ENCODE results near the gene UBAP2L.
"Not testable (repeated sequence)": the region's sequence is repeated elsewhere in the genome, so short reads cannot be mapped to it uniquely, and the experiment has no call there.

UBAP2L gene

GRCh38 chr1:154313066-154313356 is 92.3 kb downstream of the UBAP2L start:
- no peak for DNase-seq (ENCODE audit: low spot score)

GRCh38 chr1:154314226-154314625 is 93.5 kb downstream of the UBAP2L start:
- not testable (repeated sequence) for DNase-seq (ENCODE audit: low spot score)

DNA sequence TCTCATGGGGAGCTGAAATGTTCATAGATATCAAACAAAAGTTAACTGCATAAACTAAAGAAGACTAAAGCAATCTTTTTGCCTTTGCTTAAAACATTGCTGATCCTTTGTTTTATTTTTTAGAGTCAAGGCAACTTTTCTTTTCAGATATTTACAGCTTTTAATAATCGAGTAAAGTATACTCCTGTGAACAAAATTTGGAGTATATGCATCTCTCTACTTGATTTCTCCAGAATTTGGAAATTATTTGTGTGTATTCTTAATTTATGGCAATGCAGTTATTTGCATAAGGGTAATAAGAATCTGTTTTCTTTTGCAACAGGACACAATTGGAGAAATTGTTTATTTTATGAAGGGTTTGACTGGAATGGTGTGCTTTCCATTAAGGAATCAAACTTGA is 95.9 kb downstream of the UBAP2L start:
- no peak for DNase-seq (ENCODE audit: low spot score)

- DNase-seq (ENCODE audit: low spot score) = no peak
These were observed 97.6 kb downstream of the UBAP2L start for GRCh38 chr1:154318386-154318785.

Measured in activated CD4-positive, alpha-beta T cell treated with anti-CD3 and anti-CD28 coated beads, Interleukin-2, Interleukin-4, amounts not matched to agents 100 ng/mL and 50 ng/mL, durations not matched to agents 16 hours and 8 hours (primary cell).